NCI-H1694 (cell line): ENCODE measurements around the gene DRGX.

ENCODE experiments used
- DNase-seq: peaks from one replicate; lab custom pipeline; 2025; lab: John Stamatoyannopoulos, UW

DRGX gene

GRCh38 chr10:49361735-49362568 lies 33.9 kb downstream of the DRGX start:
- DNase-seq, result no peak

DNA sequence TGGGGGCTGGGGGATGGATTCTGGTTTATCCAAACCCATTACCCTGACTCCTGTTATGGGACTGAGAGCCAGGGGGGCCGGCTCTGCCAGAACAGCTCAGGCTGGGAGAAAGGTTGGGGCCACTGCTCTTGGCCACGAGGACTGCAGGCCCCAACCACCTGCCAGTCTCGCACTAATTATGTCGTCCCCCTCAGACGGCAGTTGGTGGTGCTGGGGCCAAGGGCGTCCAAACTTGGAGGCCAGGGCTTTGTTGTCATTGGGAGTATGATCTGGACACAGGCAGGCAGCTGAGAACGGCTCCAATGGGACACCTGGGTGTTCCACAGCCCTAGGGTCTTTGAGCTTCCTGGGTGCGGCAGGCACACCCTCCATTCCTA lies 34.7 kb downstream of the DRGX start:
- no peak for DNase-seq

DNA sequence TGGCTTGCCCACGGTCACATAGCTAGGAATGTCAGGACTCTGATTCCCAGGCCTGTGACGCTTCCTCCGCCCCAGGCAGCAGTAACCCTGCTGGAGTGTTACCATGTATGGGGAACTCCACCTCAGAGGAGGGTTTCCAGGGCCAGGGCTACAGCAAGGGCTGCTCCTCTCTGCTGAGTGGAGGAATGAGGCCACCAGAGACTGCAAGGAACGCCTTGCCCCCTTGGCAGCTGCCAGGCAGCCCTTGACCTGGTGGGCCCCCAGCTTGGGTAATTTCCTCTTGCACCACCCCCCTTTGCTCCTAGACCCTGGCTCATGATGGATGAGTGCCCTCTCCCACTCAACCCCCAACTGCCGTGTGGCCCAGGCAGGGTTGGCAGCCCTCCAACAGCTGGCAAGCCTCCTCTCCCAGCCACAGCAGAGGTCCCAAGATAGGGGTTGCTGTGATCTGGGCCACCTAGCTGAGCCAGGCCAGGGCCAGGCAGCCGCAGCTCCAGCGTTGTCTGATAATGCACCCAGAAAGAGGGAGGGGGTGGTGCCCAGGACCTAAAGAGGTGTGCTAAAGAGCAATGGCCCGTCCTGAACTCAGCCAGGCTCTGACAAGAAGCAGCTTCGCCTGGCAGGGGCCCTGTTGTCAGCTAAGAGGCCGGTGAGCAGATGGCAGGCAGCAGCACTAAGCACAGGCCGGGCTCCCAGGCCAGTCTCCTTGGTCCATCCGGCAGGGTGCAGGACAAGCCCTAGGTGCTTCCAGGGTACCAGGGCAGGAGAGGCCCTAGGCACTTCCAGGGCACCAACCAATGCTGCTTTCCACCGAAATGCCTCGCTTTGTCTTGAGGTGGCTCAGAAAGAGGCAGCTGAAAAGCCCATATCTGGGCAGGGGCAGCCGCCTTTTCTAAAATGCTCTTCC lies 35.4 kb downstream of the DRGX start:
- peak; percentile 12 for DNase-seq

- no peak for DNase-seq
Observed at GRCh38 chr10:49359349-49360270, 36.3 kb downstream of the DRGX start.

DNA sequence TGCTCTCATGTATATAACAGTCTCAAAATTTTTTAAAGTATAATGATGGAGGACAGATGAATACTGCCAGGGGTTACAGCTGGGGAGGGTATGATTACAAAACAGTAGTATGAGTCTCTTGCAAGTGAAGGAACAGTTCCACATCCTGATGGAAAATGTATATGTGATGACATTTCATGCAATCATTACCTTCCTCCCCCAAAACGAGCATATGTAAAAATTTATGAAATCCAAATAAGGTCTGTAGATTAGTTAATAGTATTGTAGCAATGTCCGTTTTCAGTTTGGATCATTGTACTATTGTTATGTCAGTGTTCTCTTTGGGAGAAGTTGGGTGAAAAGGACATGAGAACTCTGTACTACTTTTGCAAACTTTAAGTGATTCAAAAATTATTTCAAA lies 38.0 kb downstream of the DRGX start:
- DNase-seq, result no peak

GRCh38 chr10:49356944-49357343 lies 38.9 kb downstream of the DRGX start:
- no peak for DNase-seq

DNA sequence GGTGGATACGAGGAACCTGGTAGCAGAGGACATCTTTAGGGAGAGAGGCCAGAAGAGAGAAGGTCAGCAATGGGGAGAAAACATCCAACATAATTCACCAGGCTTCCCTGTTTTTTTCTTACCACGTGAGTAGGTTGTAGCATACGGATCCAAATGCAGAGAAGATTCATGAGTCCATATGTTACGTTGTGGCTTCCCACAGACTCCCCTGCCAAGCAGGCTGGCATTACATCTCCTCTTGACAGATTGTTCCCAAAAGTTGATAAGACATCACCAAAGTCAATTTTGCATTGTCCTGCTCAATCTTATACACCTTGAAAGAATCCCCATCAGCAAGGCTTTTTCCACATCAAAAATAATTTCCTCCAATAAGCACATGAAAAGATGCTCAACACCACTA lies 39.7 kb downstream of the DRGX start:
- DNase-seq, result no peak

DNA sequence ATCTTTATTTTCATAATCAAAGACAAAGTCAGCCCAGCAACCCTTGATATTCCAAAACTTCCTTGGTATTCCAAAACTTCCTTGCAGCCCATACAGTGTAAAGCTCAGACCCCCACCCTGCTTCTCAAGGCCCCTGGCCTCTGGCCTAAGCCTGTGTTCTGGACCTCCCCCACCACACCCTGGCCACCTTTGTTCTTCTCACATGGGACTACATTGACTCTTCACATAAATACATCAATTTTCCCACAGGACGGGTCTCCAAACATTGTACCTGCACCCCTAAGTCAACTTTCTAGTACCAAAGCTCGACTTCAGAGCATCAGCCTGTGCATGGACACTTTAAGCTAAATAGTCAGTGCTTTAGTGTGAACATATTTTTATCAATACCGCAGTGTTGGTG lies 40.7 kb downstream of the DRGX start:
- DNase-seq, result no peak

DNA sequence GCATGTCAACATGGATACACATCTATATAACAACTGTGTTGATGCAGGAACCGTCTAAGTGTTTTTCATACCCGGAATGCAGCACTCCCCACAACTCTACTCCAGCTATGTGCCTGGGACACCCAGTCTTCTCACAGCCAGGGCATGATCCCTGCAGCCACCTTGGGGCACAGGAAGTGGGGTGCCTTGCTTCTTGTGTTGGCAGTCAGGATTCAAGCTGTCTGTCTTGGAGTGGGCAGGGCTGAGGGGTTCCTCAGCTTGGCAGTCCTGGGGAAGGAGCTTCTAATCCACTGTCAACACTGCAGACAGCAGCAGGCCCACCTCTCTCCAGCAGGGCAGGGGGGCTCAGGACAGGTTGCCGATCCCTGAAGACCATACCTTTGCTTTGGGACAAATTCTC lies 41.3 kb downstream of the DRGX start:
- no peak for DNase-seq

DNA sequence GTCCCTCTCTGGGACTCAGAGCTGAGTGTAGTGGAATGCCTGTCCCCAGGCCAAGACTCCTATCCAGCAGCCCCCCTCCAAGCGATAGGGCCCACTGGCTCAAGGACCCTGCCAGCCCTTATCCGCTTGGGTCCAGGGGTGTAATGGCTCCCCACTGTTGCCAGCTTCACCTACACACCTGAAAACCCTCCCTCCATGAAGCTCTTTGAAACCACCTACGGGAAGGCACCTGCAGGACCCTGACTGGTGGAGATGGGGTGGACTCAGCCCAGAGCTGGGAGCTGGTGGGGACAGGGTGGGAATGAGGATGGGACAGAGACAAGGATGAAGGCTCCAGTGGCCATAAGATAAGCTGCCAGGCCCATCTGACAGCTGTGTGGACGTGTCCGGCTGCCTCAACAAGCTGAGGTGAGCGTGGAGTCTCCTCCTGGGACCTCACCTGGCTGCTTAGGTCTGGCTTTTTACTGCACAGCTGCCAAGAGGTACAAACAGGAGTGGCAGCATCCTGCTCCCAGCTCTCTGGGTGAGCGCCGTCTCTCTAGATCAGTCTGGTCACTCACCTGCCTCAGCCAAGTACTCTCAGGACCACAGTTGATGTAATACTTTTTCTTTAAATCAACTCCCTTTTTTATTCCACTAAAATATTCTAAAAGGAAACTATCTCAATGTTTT lies 41.9 kb downstream of the DRGX start:
- DNase-seq, result no peak

DNA sequence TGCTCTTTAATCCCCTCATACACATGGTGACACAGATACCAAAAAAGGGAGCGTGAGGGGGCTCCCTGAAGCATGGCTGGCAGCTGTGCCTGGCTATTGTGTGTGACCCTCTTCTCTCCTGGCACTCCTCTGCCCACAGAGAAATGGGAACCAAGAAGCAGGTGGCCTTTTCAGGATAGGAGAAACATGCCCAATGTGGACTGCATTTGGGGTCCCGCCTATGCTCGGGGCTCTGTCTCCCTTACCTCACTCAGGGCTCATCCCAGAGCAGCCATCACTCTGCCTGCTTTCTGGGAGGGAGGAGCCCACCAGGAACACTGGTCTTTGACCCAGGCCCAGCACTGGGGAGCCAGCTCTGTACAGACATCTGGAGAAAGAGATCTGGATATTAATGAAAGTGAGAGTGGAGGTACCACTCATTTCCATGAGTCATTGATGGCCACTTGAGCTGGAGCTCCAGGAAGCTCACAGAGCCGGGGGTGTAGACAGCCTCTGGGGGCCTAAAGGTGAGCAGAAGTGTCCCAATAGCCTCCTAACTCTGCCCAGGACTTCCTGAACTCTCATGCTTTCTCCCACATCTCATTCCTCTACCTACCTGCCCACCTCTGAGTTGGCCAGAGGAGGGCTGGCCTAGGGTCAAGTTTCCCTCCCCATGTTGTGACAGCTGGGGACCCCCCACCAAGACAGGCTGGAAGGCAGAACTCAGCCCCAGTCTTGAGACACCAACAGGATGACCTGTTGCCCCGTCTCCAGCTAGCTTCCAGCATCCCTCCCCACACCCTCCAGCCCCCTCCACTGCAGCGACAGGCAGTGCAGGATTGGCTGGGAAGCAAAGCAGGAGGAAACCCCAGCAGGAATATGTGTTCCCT lies 42.6 kb downstream of the DRGX start:
- no peak for DNase-seq

DNA sequence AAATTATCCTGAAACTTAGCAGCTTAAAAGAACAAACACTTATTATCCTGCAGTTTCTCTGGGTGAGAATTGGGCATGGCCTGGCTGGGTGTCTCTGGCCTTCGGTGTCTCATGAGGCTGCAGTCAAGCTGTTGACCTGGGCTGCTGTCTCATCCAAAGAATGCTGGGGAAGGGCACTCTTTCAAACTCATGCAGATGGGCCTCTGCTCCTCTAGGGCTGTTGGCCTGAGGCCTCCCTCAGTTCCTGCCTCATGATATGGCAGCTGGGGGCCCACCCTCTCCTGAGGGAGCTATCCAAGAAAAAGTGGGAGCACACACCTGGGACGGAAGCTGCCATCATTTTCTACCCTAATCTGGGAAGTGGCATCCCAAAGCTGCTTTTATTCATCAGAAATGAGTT lies 43.6 kb downstream of the DRGX start:
- DNase-seq, result no peak

DNA sequence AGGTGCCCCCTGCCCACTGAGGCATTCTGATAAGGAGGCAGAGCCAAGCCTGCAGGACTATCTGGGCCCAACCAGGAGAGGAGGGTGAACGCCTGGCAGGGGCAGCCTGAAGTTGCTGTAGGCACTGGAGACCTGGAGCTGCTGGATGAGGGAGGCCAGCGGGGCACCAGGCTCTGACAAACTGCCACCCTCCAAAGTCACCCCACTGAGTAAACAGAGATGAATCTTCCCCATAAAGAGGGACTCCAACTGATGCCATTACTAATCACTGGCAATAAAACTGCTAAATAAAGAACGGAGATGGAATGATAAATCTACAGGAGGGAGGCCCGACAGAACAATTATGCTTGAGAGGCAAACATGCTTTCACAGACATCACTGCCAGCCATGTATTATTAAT lies 44.2 kb downstream of the DRGX start:
- no peak for DNase-seq

GRCh38 chr10:49350846-49351532 lies 44.9 kb downstream of the DRGX start:
- DNase-seq, result no peak

GRCh38 chr10:49350138-49350537 lies 45.8 kb downstream of the DRGX start:
- DNase-seq, result no peak

DNA sequence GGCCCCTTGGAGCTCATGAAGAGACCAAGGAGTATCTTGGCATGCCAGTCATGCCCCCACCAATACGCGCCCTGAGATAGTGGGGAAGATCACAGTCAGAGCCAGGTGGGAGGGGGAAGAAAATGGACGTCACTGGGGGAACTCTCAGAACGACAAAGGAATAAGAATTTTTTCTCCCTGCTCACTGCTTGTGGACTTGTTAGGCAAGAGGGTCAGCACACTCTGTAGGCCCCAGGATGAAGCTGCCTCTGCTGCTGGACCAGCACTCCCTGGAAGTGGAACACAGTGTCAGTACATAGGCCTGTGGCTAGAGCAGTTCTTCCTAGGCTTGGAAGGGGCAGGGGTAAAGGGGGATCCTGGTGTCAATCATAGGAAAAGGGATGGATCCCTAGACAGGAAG lies 46.5 kb downstream of the DRGX start:
- DNase-seq, result no peak

DNA sequence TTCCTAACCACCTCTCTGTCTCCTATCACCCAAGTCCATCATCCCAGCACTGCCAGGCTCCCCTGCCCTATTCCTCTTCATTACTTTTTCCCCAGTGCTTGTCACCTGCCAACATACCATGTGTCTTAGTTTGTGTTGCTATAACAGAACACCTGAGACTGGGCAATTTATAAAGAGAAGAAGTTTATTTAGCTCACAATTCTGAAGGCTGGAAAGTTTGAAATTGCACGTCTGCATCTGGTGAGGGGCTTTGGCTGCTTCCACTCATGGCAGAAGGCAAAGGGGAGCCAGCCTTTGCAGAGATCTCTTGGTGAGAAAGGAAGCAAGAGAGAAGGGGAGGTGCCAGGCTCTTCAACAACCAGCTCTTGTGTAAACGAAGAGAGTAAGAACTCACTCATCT lies 47.3 kb downstream of the DRGX start:
- no peak for DNase-seq

DNA sequence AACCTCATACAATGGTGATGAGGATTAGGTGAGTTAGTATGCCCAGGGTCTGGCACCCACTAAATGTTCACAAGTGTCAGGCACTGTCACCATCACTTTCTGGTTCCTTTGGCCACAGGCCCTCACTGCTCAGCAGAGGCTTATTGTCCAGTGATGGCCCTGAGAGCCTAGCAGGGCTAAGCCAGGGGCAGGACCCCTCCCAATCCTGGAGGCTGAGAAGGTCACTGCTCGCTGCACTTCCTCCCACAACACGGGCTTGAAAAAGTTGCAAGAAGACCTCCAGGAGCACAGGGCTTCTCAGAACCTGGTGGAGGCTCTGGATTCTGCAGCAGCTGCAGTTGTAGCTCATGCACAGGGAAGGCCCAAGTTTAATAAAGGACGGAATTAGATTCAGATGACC lies 48.1 kb downstream of the DRGX start:
- no peak for DNase-seq

- DNase-seq, result no peak
Observed at GRCh38 chr10:49347342-49347741, 48.5 kb downstream of the DRGX start.

GRCh38 chr10:49344840-49345239 lies 51.0 kb downstream of the DRGX start:
- DNase-seq, result no peak
